HG03442 (cell line): ENCODE data around the gene PLEKHG1.

Experiments used
- ATAC-seq: cut with Tn5 transposase; IDR thresholded peaks from one replicate; pipeline ENCODE4 v1.9.1; 2021; ENCODE audit warnings: mild to moderate bottlenecking, moderate library complexity; ENCODE audit not compliant: unreplicated experiment

PLEKHG1 gene

GRCh38 chr6:150599199-150600009 lies at the start of gene PLEKHG1:
Gene PLEKHG1 (plus strand): TSS chr6:150599885. CDS start chr6:150733682, 133,797 bp downstream.
- ATAC-seq, result peak; percentile 80

GRCh38 chr6:150550244-150550643 lies 49.4 kb upstream of the PLEKHG1 start:
- ATAC-seq, result no peak

- no peak for ATAC-seq
Observed at GRCh38 chr6:150557043-150557599, 42.6 kb upstream of the PLEKHG1 start.

GRCh38 chr6:150560004-150560883 lies 39.4 kb upstream of the PLEKHG1 start:
- no peak for ATAC-seq

- no peak for ATAC-seq
Observed at GRCh38 chr6:150560884-150561219, 38.8 kb upstream of the PLEKHG1 start.

- ATAC-seq, result no peak
Observed at GRCh38 chr6:150565945-150566344, 33.7 kb upstream of the PLEKHG1 start.

- ATAC-seq, result no peak
Observed at GRCh38 chr6:150566486-150566885, 33.2 kb upstream of the PLEKHG1 start.

GRCh38 chr6:150567380-150567779 lies 32.3 kb upstream of the PLEKHG1 start:
- no peak for ATAC-seq

GRCh38 chr6:150567823-150568383 lies 31.8 kb upstream of the PLEKHG1 start:
- no peak for ATAC-seq

- ATAC-seq, result no peak
Observed at GRCh38 chr6:150568560-150568959, 31.1 kb upstream of the PLEKHG1 start.

GRCh38 chr6:150569161-150569560 lies 30.5 kb upstream of the PLEKHG1 start:
- ATAC-seq, result no peak

GRCh38 chr6:150573041-150573681 lies 26.5 kb upstream of the PLEKHG1 start:
- no peak for ATAC-seq

- no peak for ATAC-seq
Observed at GRCh38 chr6:150575836-150576235, 23.8 kb upstream of the PLEKHG1 start.

- no peak for ATAC-seq
Observed at GRCh38 chr6:150576651-150577226, 22.9 kb upstream of the PLEKHG1 start.

- no peak for ATAC-seq
Observed at GRCh38 chr6:150579611-150580010, 20.1 kb upstream of the PLEKHG1 start.

GRCh38 chr6:150580489-150580888 lies 19.2 kb upstream of the PLEKHG1 start:
- ATAC-seq, result no peak

GRCh38 chr6:150584065-150584464 lies 15.6 kb upstream of the PLEKHG1 start:
- no peak for ATAC-seq

GRCh38 chr6:150584596-150584995 lies 15.1 kb upstream of the PLEKHG1 start:
- no peak for ATAC-seq

GRCh38 chr6:150586850-150587359 lies 12.8 kb upstream of the PLEKHG1 start:
- no peak for ATAC-seq

- no peak for ATAC-seq
Observed at GRCh38 chr6:150587637-150588036, 12.0 kb upstream of the PLEKHG1 start.
